Hepatocyte (in vitro differentiated cells): ENCODE measurements around the gene IL27RA. TPM values are rescaled to one million over a fixed set of nuclear protein-coding genes. Genes with fewer than 3 reads are reported as not detected.
"Not testable (repeated sequence)": the region's sequence is repeated elsewhere in the genome, so short reads cannot be mapped to it uniquely, and the experiment has no call there.

Experiments
- DNase-seq: peaks from one replicate; pipeline ENCODE4 v3.0.0-alpha.2; 2016; ENCODE audit warnings: low spot score
- H2AFZ ChIP-seq: fragments of 200-600 bp; sonication (generic); 2 replicates; pipeline ENCODE4 v1.6.0; 2016; ENCODE audit warnings: antibody characterized with exemption, mild to moderate bottlenecking
- H3K27ac ChIP-seq: fragments of 200-600 bp; sonication (generic); 2 replicates; pipeline ENCODE4 v1.5.1; 2016; ENCODE audit warnings: mild to moderate bottlenecking
- H3K27me3 ChIP-seq: fragments of 200-600 bp; sonication (generic); 2 replicates; pipeline ENCODE4 v1.6.1; 2016
- H3K36me3 ChIP-seq: fragments of 200-600 bp; sonication (generic); replicated peaks from 2 replicates; pipeline ENCODE4 v1.5.1; 2016; ENCODE audit warnings: low read depth; ENCODE audit not compliant: insufficient read depth
- H3K4me1 ChIP-seq: fragments of 200-600 bp; sonication (generic); 2 replicates; pipeline ENCODE4 v1.5.1; 2016; ENCODE audit warnings: mild to moderate bottlenecking, moderate library complexity; ENCODE audit not compliant: insufficient read depth
- H3K4me2 ChIP-seq: fragments of 200-600 bp; sonication (generic); 2 replicates; pipeline ENCODE4 v1.6.0; 2016
- H3K4me3 ChIP-seq: fragments of 200-600 bp; sonication (generic); 2 replicates; pipeline ENCODE4 v1.5.1; 2016; ENCODE audit warnings: mild to moderate bottlenecking
- H3K79me2 ChIP-seq: fragments of 200-600 bp; sonication (generic); 2 replicates; pipeline ENCODE4 v1.6.0; 2017; ENCODE audit warnings: mild to moderate bottlenecking
- H3K9me2 ChIP-seq: fragments of 200-600 bp; sonication (generic); replicated peaks from 2 replicates; pipeline ENCODE4 v1.6.0; 2017; ENCODE audit warnings: mild to moderate bottlenecking; ENCODE audit not compliant: insufficient read depth
- H3K9me3 ChIP-seq: fragments of 200-600 bp; sonication (generic); 2 replicates; pipeline ENCODE4 v1.5.1; 2016; ENCODE audit warnings: low read depth, mild to moderate bottlenecking
- H4K20me1 ChIP-seq: fragments of 200-600 bp; sonication (generic); 2 replicates; pipeline ENCODE4 v1.6.0; 2016; ENCODE audit warnings: mild to moderate bottlenecking; ENCODE audit not compliant: insufficient read depth, poor library complexity, severe bottlenecking
- CTCF ChIP-seq: fragments of 200-600 bp; sonication (generic); IDR thresholded peaks from 2 replicates; pipeline ENCODE4 v1.5.1; 2016; ENCODE audit warnings: antibody characterized with exemption, mild to moderate bottlenecking; ENCODE audit not compliant: poor library complexity
- EZH2 ChIP-seq: fragments of 200-600 bp; sonication (generic); IDR thresholded peaks from 2 replicates; pipeline ENCODE4 v1.6.1; 2016; ENCODE audit warnings: antibody characterized with exemption, mild to moderate bottlenecking, borderline replicate concordance
- EZH2phosphoT487 ChIP-seq: fragments of 200-600 bp; sonication (generic); IDR thresholded peaks from one replicate; pipeline ENCODE4 v1.6.1; 2018; ENCODE audit warnings: antibody characterized with exemption, mild to moderate bottlenecking, low read depth, moderate library complexity; ENCODE audit not compliant: unreplicated experiment, severe bottlenecking
- WGBS: methylation state at CpG from one replicate; pipeline ENCODE4 v1.1.6; 2016; ENCODE audit warnings: low lambda C conversion rate; ENCODE audit errors: missing lambda C conversion rate; 5-methylcytosine and 5-hydroxymethylcytosine counted together
- polyA plus RNA-seq: library from polyadenylated mRNA; unstranded; fragments of >200 nt; fragmentation: Nextera tagmentation; extraction: Ambion mirVana; gene quantifications from 2 replicates; pipeline ENCODE4 v1.2.1, GENCODE V29; 2016
- total RNA-seq: library from RNA; depleted of rRNA; stranded (reverse); fragments of >200 nt; gene quantifications from 2 replicates; pipeline ENCODE4 v1.2.3, GENCODE V29; 2014

Gene IL27RA
- total and polyA plus RNA-seq, 2 experiments from 2014 or later: 1.9 to 2.3 TPM

GRCh38 chr19:14050512-14050911, 18.9 kb downstream of the IL27RA start:
- Histone ChIP-seq H3K79me2 (no peaks in the 10 kb centered on the region), H3K4me3 (no peak overlapping the region), H3K9me3 (no peaks in the 10 kb centered on the region), H3K36me3 (no peaks in the 10 kb centered on the region), H2AFZ (no peak overlapping the region), H3K9me2 (no peaks in the 10 kb centered on the region), H3K4me1 (no peaks in the 10 kb centered on the region), H3K27ac (no peak overlapping the region), H3K4me2 (no peak overlapping the region), H4K20me1 (no peaks in the 10 kb centered on the region), H3K27me3 (no peaks in the 10 kb centered on the region)
- 93% methylated on average over 4 of the region's 4 CpGs for WGBS
- TF ChIP-seq EZH2phosphoT487: no peak
- TF ChIP-seq EZH2: no peak
- TF ChIP-seq CTCF: no peak
- DNase-seq: no peak

GRCh38 chr19:14050961-14051360, 19.4 kb downstream of the IL27RA start:
- H3K79me2 ChIP-seq, H3K4me2 ChIP-seq, H3K9me3 ChIP-seq, H2AFZ ChIP-seq, H3K27ac ChIP-seq, H3K4me3 ChIP-seq, H4K20me1 ChIP-seq, H3K9me2 ChIP-seq, DNase-seq, H3K27me3 ChIP-seq, H3K36me3 ChIP-seq, H3K4me1 ChIP-seq: not testable (repeated sequence)
- 95% methylated on average over 11 of the region's 11 CpGs for WGBS

- 83% methylated on average over 4 of the region's 9 CpGs for WGBS
- no peak for TF ChIP-seq EZH2
- TF ChIP-seq EZH2phosphoT487: no peak
- no peak for TF ChIP-seq CTCF
- no peaks in the 10 kb centered on the region for H3K79me2 ChIP-seq
These were observed 20.4 kb downstream of the IL27RA start for GRCh38 chr19:14051980-14052379.

GRCh38 chr19:14052470-14052869, 20.9 kb downstream of the IL27RA start:
- WGBS: 91% methylated on average over 6 of the region's 6 CpGs
- H4K20me1 ChIP-seq: no peaks in the 10 kb centered on the region
- no peak for DNase-seq
- H3K4me1 ChIP-seq: no peaks in the 10 kb centered on the region
- TF ChIP-seq EZH2phosphoT487 (no peak), CTCF (no peak), EZH2 (no peak)
- H3K4me3 ChIP-seq: no peak overlapping the region
- no peaks in the 10 kb centered on the region for H3K79me2 ChIP-seq
- no peaks in the 10 kb centered on the region for H3K9me2 ChIP-seq
- no peak overlapping the region for H3K4me2 ChIP-seq
- no peak overlapping the region for H3K27ac ChIP-seq
- H3K27me3 ChIP-seq: no peaks in the 10 kb centered on the region
- no peak overlapping the region for H2AFZ ChIP-seq
- H3K9me3 ChIP-seq: no peaks in the 10 kb centered on the region
- no peaks in the 10 kb centered on the region for H3K36me3 ChIP-seq

More at GRCh38 chr19:14051980-14052379, 20.4 kb downstream of the IL27RA start:
- H3K4me1 ChIP-seq: no peaks in the 10 kb centered on the region
- H3K9me2 ChIP-seq: no peaks in the 10 kb centered on the region
- H3K27me3 ChIP-seq: no peaks in the 10 kb centered on the region
- H3K9me3 ChIP-seq: no peaks in the 10 kb centered on the region
- H2AFZ ChIP-seq: no peak overlapping the region
- no peak overlapping the region for H3K4me2 ChIP-seq
- no peak for DNase-seq
- no peaks in the 10 kb centered on the region for H3K36me3 ChIP-seq
- no peak overlapping the region for H3K27ac ChIP-seq
- no peak overlapping the region for H3K4me3 ChIP-seq
- no peaks in the 10 kb centered on the region for H4K20me1 ChIP-seq
